ENCODE measurements around the gene UBE2I.

Gene UBE2I

DNA sequence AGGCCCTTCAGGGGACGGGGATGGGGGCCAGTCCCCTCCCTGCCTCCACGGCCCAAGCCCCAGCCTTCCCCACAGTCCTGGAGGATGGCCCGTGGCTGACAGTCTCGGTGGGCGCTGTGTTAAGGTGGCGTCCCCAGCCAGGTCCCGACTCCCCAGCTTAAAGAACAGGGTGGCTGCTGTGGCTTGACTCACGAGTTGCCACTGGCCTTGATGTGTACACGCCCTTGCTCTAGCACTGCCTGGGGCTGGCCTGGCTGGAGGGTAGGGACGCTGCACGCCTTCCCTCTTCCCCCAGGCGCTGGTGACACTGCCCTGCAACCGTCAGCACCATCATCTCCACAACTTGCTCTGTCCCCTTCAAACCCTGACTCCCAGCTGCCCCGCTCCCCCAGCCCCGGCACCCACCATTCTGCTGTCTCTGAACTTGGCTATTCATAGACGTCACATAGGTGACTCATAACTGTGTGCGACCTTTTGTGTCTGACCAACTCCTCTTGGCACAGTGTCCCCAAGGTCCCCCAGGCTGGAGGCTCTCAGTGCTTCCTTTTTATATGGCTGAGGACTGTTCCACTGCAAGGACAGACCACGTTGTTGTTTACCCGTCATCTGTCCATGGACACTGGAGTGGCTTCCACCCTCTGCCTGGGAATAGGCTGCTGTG lies 48.6 kb downstream of the UBE2I start:
- intact Hi-C loops (cut with DNase I; ENCODE audit: low total_unique reads), result no loop called here
- DNase-seq, result no peak
- Histone ChIP-seq H3K36me3 (peaks cover 12 to 49% (median 24%) of the 10 kb centered on the region in 3 donors), H3K4me1 (peaks cover 0 to 27% (median 4%) of the 10 kb centered on the region in 4 donors), H3K4me3 (no peak overlapping the region), H3K9me3 (no peaks in the 10 kb centered on the region), H3K27me3 (no peaks in the 10 kb centered on the region), H3K27ac (no peak overlapping the region)
- TF ChIP-seq, protein P1, sequence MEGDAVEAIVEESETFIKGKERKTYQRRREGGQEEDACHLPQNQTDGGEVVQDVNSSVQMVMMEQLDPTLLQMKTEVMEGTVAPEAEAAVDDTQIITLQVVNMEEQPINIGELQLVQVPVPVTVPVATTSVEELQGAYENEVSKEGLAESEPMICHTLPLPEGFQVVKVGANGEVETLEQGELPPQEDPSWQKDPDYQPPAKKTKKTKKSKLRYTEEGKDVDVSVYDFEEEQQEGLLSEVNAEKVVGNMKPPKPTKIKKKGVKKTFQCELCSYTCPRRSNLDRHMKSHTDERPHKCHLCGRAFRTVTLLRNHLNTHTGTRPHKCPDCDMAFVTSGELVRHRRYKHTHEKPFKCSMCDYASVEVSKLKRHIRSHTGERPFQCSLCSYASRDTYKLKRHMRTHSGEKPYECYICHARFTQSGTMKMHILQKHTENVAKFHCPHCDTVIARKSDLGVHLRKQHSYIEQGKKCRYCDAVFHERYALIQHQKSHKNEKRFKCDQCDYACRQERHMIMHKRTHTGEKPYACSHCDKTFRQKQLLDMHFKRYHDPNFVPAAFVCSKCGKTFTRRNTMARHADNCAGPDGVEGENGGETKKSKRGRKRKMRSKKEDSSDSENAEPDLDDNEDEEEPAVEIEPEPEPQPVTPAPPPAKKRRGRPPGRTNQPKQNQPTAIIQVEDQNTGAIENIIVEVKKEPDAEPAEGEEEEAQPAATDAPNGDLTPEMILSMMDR (IDR thresholded peaks at IDR 0.05), result no peak

DNA sequence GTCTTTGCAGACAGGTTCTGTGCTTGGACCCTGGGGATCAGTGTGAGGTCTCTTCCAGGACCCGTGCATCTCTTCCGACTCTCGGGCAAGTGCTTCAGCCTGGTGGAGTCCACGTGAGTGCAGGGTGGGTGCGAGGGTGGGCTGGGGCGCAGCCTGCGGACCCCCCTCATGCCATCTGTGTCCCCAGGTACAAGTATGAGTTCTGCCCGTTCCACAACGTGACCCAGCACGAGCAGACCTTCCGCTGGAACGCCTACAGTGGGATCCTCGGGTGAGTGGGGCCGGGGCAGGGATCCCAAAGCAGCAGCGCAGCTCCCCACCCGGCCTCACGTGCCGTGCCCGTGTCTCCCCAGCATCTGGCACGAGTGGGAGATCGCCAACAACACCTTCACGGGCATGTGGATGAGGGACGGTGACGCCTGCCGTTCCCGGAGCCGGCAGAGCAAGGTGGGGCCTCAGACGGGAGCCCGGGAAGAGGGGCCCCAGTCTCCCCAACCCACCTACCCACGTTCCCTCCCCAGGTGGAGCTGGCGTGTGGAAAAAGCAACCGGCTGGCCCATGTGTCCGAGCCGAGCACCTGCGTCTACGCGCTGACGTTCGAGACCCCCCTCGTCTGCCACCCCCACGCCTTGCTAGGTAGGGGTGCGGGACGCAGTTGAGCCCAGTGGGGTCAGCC lies 52.4 kb downstream of the UBE2I start:
- TF ChIP-seq, protein P1 (IDR thresholded peaks at IDR 0.05), result no peak

DNA sequence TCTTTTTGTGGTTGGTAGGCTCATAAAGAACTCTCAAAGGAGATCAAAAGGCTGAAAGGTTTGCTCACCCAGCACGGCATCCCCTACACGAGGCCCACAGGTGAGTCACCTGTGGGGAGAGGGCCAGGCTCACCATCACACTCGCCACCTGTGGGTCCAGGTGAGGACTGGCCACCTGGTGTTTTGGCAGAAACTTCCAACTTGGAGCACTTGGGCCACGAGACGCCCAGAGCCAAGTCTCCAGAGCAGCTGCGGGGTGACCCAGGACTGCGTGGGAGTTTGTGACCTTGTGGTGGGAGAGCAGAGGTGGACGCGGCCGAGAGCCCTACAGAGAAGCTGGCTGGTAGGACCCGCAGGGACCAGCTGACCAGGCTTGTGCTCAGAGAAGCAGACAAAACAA lies 53.4 kb downstream of the UBE2I start:
- TF ChIP-seq, protein P1 (IDR thresholded peaks at IDR 0.05), result no peak
- Histone ChIP-seq H3K36me3 (peaks cover 27 to 97% (median 68%) of the 10 kb centered on the region in 3 donors), H3K9me3 (no peaks in the 10 kb centered on the region), H3K27ac (no peak overlapping the region), H3K27me3 (no peaks in the 10 kb centered on the region), H3K4me3 (no peak overlapping the region), H3K4me1 (no peaks in the 10 kb centered on the region)
- intact Hi-C loops (cut with DNase I; ENCODE audit: low total_unique reads), result no loop called here
- DNase-seq, result no peak

More for the DNA sequence above, 52.4 kb downstream of the UBE2I start:
- intact Hi-C loops (cut with DNase I; ENCODE audit: low total_unique reads), result no loop called here
- Histone ChIP-seq H3K27me3 (no peaks in the 10 kb centered on the region), H3K4me1 (no peaks in the 10 kb centered on the region), H3K27ac (no peak overlapping the region), H3K36me3 (peaks cover 25 to 87% (median 59%) of the 10 kb centered on the region in 3 donors), H3K4me3 (no peak overlapping the region), H3K9me3 (no peaks in the 10 kb centered on the region)
- DNase-seq, result no peak

DNA sequence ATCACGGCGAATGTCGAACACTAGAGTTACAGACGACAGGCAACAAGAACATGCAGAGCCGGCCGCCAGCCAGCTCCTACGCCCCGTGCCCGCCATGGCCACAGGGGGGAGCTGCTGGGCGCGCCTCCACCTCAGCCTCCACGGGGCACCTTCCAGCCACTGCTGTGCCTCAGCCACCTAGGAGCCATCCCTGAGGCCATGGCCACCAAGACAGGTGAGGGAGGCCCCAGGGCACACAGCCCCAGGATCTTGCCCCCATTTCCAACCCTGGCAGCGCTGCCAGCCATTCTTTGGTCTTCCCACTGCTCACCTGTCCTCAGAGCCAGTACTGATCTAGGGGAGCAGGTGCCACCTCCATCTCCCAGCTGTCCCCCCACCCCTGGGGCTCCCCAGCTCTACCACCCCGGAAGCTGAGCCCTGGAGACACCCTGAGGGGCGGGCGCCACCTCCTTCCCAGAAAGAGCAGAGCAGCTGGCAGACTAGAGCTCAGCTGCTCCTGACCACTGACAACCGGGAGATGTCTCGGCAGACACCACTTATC lies 54.1 kb downstream of the UBE2I start:
- no peak overlapping the region for H3K27ac ChIP-seq
- H3K4me1 ChIP-seq, result no peaks in the 10 kb centered on the region
- TF ChIP-seq, protein P1 (IDR thresholded peaks at IDR 0.05), result peak; percentile 40 to 58
- peaks cover 27 to 95% (median 71%) of the 10 kb centered on the region in 3 donors for H3K36me3 ChIP-seq
- intact Hi-C loops (cut with DNase I; ENCODE audit: low total_unique reads), result no loop called here
- H3K9me3 ChIP-seq, result no peaks in the 10 kb centered on the region
- no peaks in the 10 kb centered on the region for H3K27me3 ChIP-seq
- no peak for DNase-seq
- H3K4me3 ChIP-seq, result no peak overlapping the region

DNA sequence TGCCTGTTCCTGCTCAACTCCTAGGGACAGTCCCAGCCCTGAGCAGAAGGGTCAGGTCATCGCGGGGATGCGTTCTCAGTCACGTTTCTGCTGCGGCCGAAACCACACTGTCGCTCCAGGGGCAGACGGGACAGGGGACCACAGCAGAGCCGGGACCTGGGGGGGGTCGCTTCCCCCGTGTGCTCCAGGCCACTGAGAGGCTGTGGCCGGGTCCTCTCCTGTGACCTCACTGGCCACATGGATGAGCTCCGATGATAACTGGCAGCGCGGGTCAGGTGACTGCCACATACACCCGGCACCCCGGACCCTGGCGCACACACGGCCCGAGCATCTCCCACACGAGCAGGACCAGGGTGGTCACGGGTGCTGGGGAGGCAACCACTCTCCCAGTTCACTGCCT lies 55.1 kb downstream of the UBE2I start:
- Histone ChIP-seq H3K4me3 (no peak overlapping the region), H3K36me3 (peaks cover 27 to 95% (median 75%) of the 10 kb centered on the region in 3 donors), H3K27ac (no peak overlapping the region), H3K9me3 (no peaks in the 10 kb centered on the region), H3K27me3 (no peaks in the 10 kb centered on the region), H3K4me1 (no peaks in the 10 kb centered on the region)
- intact Hi-C loops (cut with DNase I; ENCODE audit: low total_unique reads), result no loop called here
- TF ChIP-seq, protein P1 (IDR thresholded peaks at IDR 0.05), result no peak
- DNase-seq, result no peak
